Peyer's patch (tissue), 4 donors: Measurements from ENCODE around the gene GPSM3. TPM values are rescaled to one million over a fixed set of nuclear protein-coding genes. Genes with fewer than 3 reads are reported as not detected.

Source experiments
- DNase-seq, 3 donors: peaks; one replicate each; pipeline ENCODE4 v3.0.0-alpha.2; 2017 to 2019
- H3K27ac ChIP-seq, 4 donors: fragments of 200-600 bp; sonication (generic); one replicate each; pipeline ENCODE4 v1.5.1; 2016 to 2019
- H3K27me3 ChIP-seq, 2 donors: fragments of 200-600 bp; sonication (generic); one replicate each; pipeline ENCODE4 v1.5.1; 2019
- H3K36me3 ChIP-seq, 3 donors: fragments of 200-600 bp; sonication (generic); one replicate each; pipeline ENCODE4 v1.5.1; 2016 to 2019
- H3K4me1 ChIP-seq, 4 donors: fragments of 200-600 bp; sonication (generic); one replicate each; pipeline ENCODE4 v1.5.1; 2016 to 2019
- H3K4me3 ChIP-seq, 4 donors: fragments of 200-600 bp; sonication (generic); 1 replicate in 3 of 4; 2 replicates in 1 of 4; pipeline ENCODE4 v1.5.1; 2016 to 2019; ENCODE audit warnings: mild to moderate bottlenecking in 1 of 4
- H3K9me3 ChIP-seq, 4 donors: fragments of 200-600 bp; sonication (generic); one replicate each; pipeline ENCODE4 v1.5.1; 2016 to 2019; ENCODE audit warnings: mild to moderate bottlenecking in 1 of 4
- POLR2A ChIP-seq, 2 donors: fragments of 450-650 bp; IDR thresholded peaks; one replicate each; pipeline ENCODE4 v1.5.1; 2017; ENCODE audit warnings: antibody characterized with exemption in 2 of 2, mild to moderate bottlenecking in 2 of 2, moderate library complexity in 2 of 2
- total RNA-seq, 4 donors: library from RNA; depleted of rRNA; stranded (reverse); fragments of >200 nt; gene quantifications; one replicate each; pipeline ENCODE4 v1.1.0, GENCODE V29; 2016
- TF ChIP-seq, protein P1 (sequence below), 6 experiments: fragments of 450-650 bp in 4 of 6; fragments of 200-600 bp in 2 of 6; sonication (generic) in 1 of 6; IDR thresholded peaks; one replicate each; pipeline ENCODE4 v1.5.1; 2017 to 2019; ENCODE audit warnings: antibody characterized with exemption in 6 of 6, mild to moderate bottlenecking in 3 of 6, moderate library complexity in 1 of 6

Gene GPSM3
- total RNA-seq, 4 donors from 2014 or later, result 5.3 to 38.8 (median 10.3) TPM

DNA sequence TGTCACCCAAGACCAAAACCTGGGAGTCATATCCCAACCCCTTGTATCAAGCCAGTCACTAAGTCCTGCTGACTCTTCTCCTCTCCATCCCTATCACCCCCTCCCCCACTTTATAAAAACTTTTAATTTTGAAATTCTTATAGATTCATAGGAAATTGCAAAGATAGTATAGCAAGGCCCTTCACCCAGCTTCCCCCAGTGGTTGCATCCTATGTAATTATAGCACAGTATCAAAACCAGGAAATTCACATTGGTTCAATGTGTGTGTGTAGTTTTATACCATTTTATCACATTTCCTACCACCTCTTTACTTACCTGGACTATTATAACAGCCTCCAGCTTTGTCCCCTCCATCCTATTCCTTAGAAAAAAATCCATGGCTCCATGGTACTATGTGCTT, 34.4 kb downstream of the GPSM3 start:
- Histone ChIP-seq H3K4me3 (no peak overlapping the region), H3K36me3 (peaks cover 0 to 51% (median 0%) of the 10 kb centered on the region in 3 donors), H3K27me3 (no peaks in the 10 kb centered on the region), H3K9me3 (no peaks in the 10 kb centered on the region), H3K27ac (no peak overlapping the region), H3K4me1 (peaks cover 0 to 15% (median 5%) of the 10 kb centered on the region in 4 donors)
- DNase-seq, result no peak
- TF ChIP-seq, protein P1, sequence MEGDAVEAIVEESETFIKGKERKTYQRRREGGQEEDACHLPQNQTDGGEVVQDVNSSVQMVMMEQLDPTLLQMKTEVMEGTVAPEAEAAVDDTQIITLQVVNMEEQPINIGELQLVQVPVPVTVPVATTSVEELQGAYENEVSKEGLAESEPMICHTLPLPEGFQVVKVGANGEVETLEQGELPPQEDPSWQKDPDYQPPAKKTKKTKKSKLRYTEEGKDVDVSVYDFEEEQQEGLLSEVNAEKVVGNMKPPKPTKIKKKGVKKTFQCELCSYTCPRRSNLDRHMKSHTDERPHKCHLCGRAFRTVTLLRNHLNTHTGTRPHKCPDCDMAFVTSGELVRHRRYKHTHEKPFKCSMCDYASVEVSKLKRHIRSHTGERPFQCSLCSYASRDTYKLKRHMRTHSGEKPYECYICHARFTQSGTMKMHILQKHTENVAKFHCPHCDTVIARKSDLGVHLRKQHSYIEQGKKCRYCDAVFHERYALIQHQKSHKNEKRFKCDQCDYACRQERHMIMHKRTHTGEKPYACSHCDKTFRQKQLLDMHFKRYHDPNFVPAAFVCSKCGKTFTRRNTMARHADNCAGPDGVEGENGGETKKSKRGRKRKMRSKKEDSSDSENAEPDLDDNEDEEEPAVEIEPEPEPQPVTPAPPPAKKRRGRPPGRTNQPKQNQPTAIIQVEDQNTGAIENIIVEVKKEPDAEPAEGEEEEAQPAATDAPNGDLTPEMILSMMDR (IDR thresholded peaks at IDR 0.05), result no peak
- TF ChIP-seq POLR2A (IDR thresholded peaks at IDR 0.05), result no peak

DNA sequence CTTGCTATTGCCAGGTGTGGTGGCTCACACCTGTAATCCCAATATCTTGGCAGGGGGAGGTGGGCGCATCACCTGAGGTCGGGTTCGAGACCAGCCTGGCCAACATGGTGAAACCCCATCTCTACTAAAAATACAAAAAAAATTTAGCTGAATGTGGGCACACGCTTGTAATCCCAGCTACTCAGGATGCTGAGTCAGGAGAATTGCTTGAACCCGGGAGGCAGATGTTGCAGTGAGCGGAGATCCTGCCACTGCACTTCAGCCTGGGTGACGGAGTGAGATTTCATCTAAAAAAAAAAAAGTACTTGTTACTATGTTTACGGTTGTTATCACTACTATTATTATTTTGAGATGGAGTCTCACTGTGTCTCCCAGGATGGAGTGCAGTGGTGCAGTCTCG, 35.6 kb downstream of the GPSM3 start:
- Histone ChIP-seq H3K27me3 (no peaks in the 10 kb centered on the region), H3K4me3 (no peak overlapping the region), H3K4me1 (peaks cover 0 to 27% (median 5%) of the 10 kb centered on the region in 4 donors), H3K36me3 (peaks cover 0 to 44% (median 0%) of the 10 kb centered on the region in 3 donors), H3K27ac (no peak overlapping the region), H3K9me3 (no peaks in the 10 kb centered on the region)
- TF ChIP-seq, protein P1 (IDR thresholded peaks at IDR 0.05), result no peak
- no peak for TF ChIP-seq POLR2A (IDR thresholded peaks at IDR 0.05)
- no peak for DNase-seq

DNA sequence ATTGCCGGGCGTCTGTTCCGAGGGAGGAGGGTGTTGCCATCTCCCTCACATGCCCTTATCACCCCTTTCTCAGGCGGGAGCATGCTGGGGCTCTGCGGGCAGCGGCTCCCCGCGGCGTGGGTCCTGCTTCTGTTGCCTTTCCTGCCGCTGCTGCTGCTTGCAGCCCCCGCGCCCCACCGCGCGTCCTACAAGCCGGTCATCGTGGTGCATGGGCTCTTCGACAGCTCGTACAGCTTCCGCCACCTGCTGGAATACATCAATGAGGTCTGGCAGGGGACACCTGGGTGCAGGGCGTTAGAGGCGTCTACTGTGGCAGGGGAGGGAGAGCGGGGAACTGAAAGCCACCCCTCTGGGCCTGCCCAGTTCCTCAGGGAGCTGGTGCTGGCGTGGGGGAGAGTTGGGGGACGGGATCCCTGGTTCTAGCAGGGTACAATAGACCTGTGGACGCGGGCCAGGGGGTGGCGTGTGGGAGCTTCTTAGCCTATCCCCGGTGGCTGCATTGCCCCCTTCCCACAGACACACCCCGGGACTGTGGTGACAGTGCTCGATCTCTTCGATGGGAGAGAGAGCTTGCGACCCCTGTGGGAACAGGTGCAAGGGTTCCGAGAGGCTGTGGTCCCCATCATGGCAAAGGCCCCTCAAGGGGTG, 37.8 kb downstream of the GPSM3 start:
- peak; percentile 78 to 90 (median 81) for DNase-seq
- Histone ChIP-seq H3K27me3 (no peaks in the 10 kb centered on the region), H3K9me3 (no peaks in the 10 kb centered on the region), H3K4me1 (peaks cover 0 to 30% (median 5%) of the 10 kb centered on the region in 4 donors), H3K27ac (peak overlapping the region; percentile 72 to 85 (median 78)), H3K4me3 (peak overlapping the region; percentile 50 to 74 (median 69)), H3K36me3 (peaks cover 0 to 34% (median 0%) of the 10 kb centered on the region in 3 donors)
- TF ChIP-seq, protein P1 (IDR thresholded peaks at IDR 0.05), result peak; percentile 52 to 84 (median 65)
- TF ChIP-seq POLR2A (IDR thresholded peaks at IDR 0.05), result no peak

DNA sequence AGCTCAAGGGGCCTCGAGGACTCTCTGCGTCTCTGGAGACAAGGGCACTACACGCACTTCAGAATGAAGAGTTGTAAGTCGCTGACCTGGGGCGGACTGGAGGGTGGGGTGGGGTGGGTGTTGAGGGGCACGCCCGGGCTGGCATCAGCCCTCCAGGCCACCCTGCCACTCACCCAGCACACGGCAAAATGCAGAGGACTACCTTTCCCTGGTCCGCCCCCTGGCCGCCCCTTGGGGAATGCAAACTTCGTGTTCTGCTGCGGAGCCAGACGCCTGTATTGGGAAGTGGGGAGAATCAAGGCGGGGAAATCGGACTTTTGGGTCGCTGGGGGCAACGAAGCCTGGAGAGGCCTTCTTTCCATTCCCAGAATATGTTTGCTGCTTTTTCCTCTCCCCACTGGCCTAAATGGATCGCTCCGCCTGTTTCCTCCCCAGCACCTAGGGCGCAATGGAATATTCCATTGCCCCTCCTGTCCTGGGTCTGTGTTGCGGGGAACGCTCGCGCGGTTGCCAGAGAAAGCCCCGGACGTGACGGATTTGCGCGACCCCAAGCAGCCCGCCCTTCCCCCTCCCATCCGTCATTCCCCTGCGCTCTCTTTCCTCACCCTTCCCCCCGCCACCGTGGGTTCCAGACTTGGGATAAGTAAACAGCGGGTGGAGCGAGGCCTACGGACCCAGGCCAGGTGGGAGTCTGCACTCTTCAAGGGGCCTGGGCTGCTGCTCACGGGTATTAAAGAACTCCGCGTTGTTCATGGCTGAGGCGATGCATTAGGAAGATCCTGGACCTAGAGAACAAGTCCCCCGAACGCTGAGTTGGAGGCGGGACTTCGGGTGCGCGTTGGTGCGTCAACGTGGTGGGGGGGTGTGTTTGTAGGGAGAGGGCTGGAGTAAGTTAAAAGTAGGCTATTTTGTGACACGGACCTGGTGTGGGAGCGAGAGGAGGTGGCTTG, 38.6 kb downstream of the GPSM3 start, which contains the start of gene PPT2:
Gene PPT2 (plus strand): TSS at position 578 of the 950 bp plus-strand sequence. CDS start 454 bp downstream, outside the sequence.
- DNase-seq, result peak; percentile 73 to 90 (median 81)
- Histone ChIP-seq H3K4me1 (peaks cover 0 to 30% (median 5%) of the 10 kb centered on the region in 4 donors), H3K9me3 (no peaks in the 10 kb centered on the region), H3K36me3 (peaks cover 0 to 30% (median 0%) of the 10 kb centered on the region in 3 donors), H3K27me3 (no peaks in the 10 kb centered on the region), H3K27ac (peak within 1 kb of the TSS; percentile 72 to 85 (median 78)), H3K4me3 (peak within 1 kb of the TSS; percentile 50 to 74 (median 69))
- TF ChIP-seq, protein P1 (IDR thresholded peaks at IDR 0.05), result peak in 2 of 6 experiments; percentile 24 to 31
- TF ChIP-seq POLR2A (IDR thresholded peaks at IDR 0.05), result peak in 1 of 2 donors; percentile 20

DNA sequence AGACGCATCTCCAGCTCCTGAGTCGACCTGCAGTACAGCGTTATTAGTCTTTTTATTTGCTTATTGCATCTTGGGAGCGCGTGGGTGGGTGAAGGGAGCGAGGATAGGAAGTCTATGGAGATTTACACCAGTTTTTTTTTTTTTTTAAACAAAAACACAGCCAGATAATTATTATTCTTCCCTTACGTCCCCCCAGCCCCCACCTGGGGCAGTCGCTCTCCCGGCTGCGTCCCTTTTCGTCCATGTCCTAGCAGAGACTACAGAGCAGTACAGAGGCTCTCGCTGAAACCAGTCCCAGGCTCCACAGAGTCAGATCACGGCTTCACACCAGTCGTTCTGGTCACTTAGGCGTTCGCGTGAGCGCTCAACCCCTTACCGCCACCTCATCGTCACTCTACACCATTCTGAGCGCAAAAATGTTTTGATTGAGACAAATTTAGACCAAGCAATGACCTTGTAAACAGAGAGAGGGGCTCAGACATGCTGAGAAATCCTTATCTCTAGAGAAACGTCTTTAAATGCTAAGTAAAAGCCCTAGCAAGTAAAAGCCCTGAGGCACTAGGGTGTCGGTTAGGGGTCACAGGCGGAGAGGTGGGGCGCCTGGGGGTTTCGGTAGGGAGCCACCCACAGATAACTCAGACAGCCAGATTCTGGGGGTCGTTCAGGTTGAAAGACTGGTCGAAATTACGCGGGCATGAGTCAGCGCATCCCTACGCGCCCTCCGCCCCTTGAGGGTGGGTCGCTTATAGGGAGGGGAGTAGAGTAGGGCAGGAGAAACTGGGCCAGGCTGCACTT, 39.5 kb downstream of the GPSM3 start:
- H3K36me3 ChIP-seq, result peaks cover 0 to 21% (median 0%) of the 10 kb centered on the region in 3 donors
- no peaks in the 10 kb centered on the region for H3K27me3 ChIP-seq
- TF ChIP-seq, protein P1 (IDR thresholded peaks at IDR 0.05), result no peak
- TF ChIP-seq POLR2A (IDR thresholded peaks at IDR 0.05), result no peak
- H3K4me1 ChIP-seq, result peaks cover 0 to 30% (median 5%) of the 10 kb centered on the region in 4 donors
- H3K27ac ChIP-seq, result peak overlapping the region; percentile 72 to 85 (median 78)
- no peak for DNase-seq
- H3K4me3 ChIP-seq, result peak overlapping the region; percentile 50 to 74 (median 69)
- H3K9me3 ChIP-seq, result no peaks in the 10 kb centered on the region
